Activated T-cell treated with anti-CD3 and anti-CD28 coated beads for 24 hours (primary cell): ENCODE results near the gene LZTFL1.

Experiments
- DNase-seq: peaks from one replicate; pipeline ENCODE4 v3.0.0-alpha.2; 2020; ENCODE audit warnings: low read depth

LZTFL1 gene

GRCh38 chr3:45807681-45808540 is 34.0 kb downstream of the LZTFL1 start:
- DNase-seq: no peak

- DNase-seq: no peak
Measured at GRCh38 chr3:45807133-45807532, 34.8 kb downstream of the LZTFL1 start.

GRCh38 chr3:45806072-45806471 is 35.8 kb downstream of the LZTFL1 start:
- DNase-seq: no peak

- DNase-seq: no peak
Measured at GRCh38 chr3:45803252-45803935, 38.5 kb downstream of the LZTFL1 start.

- no peak for DNase-seq
Measured at GRCh38 chr3:45802146-45802545, 39.8 kb downstream of the LZTFL1 start.

GRCh38 chr3:45800611-45801010 is 41.3 kb downstream of the LZTFL1 start:
- DNase-seq: no peak

DNA sequence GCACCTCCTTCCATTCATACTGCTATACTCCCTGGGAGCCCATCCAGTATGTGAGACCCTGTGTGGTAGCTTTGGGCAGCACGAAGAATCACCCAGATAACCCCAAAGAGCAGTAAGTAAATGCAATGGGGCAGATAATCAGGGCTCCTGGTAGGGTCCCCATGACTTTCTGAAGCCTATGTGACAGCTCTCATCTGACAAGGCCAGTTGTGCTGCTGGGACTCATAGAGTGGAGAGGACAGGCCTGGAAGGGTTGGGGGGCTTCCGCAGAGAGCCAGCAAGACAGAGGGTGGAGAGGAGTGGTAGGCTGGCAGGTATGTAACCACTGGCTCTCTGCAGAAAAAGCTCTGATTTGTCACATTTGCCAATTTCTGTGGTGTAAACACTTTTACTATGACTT is 42.3 kb downstream of the LZTFL1 start:
- DNase-seq: no peak

GRCh38 chr3:45798034-45798433 is 43.9 kb downstream of the LZTFL1 start:
- DNase-seq: no peak

DNA sequence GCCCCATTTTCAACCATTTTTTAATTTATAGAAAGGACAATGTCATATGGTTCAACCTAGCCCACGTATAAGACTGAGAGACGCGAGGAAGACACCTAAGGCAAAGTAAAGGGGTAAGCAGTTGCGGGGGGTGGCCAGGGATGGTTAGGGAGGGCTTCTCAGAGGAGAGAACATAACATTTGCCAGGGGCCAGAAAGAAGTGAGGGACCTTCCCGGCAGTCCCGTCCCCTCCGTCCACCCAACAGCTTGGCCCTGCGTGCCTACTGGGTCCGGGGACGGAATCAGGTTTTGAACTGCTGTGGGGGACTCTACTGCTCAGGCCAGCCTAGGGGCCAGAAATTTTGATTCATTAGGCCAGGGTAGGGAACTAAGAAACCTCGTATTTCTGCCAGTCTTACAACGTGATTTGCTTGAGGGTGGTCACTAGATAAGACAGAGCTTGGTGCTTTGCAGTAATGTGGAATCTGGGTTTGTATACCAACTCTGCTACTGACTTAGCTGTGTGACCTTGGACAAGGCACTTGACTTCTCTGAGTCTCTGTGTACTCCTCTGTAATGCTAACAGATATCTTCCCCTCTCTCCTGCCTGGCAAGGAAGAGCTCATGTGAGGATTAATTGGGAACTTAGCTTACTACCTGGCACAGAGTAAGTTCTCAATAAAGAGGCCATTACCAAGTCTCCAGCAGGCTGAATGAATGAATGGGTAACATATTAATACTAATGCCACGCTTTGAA is 44.8 kb downstream of the LZTFL1 start:
- DNase-seq: no peak

GRCh38 chr3:45795882-45796765 is 45.8 kb downstream of the LZTFL1 start, which contains the start of gene SLC6A20:
TSS of gene SLC6A20 (minus strand) at chr3:45796536. CDS start at chr3:45796419, 117 bp downstream.
- DNase-seq: no peak

DNA sequence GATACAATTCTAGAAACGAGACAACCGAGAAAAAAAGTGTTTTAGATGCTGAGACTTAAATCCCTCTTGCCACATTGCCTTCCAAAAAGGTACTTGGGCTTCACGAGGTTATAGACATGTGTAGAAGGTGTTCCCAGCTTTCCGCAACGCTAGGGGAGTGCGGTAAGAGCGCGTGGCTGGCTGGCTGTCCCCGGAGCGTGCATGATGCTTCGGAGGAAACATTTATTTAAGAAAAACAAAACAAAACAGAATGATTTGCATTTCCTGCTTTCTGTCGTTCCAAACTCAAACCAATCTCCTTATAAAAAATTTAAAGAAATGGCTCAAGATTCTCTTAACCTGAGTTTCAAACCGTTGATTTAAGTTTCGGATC is 46.4 kb downstream of the LZTFL1 start:
- no peak for DNase-seq

GRCh38 chr3:45794660-45795059 is 47.3 kb downstream of the LZTFL1 start:
- DNase-seq: no peak

DNA sequence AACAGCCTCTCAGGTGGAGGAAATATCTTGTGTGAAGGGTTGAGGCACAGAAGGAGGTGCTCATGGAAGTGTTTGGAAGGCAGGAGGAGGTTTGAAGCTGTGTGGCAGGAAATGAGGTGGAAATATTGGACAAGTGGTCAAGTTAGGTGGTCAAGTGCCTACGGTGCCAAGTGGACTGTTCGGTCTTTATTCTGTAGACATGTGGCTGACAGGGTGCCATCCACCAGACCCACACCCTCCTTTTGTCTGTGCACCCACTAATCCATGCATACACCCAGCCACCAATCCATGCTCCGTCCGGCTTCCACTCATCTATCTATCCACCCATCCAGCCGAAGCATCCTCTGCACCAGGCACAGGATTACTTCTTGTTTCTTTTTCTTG is 47.8 kb downstream of the LZTFL1 start:
- DNase-seq: no peak

- DNase-seq: no peak
Measured at GRCh38 chr3:45793482-45794176, 48.3 kb downstream of the LZTFL1 start.

- DNase-seq: no peak
Measured at GRCh38 chr3:45792516-45793172, 49.3 kb downstream of the LZTFL1 start.

GRCh38 chr3:45792036-45792435 is 49.9 kb downstream of the LZTFL1 start:
- DNase-seq: no peak

GRCh38 chr3:45790596-45790995 is 51.3 kb downstream of the LZTFL1 start:
- DNase-seq: no peak

GRCh38 chr3:45789235-45789812 is 52.6 kb downstream of the LZTFL1 start:
- DNase-seq: no peak

GRCh38 chr3:45787551-45787950 is 54.4 kb downstream of the LZTFL1 start:
- DNase-seq: no peak

- DNase-seq: no peak
Measured at GRCh38 chr3:45786801-45787495, 55.0 kb downstream of the LZTFL1 start.
